B cell (primary cell): ENCODE results near the gene NOS1AP.

Source experiments
- EZH2 ChIP-seq: IDR thresholded peaks from 2 replicates; pipeline ENCODE4 v1.6.1; 2012; ENCODE audit warnings: borderline replicate concordance, low read depth, mild to moderate bottlenecking, moderate library complexity, low read length; ENCODE audit not compliant: insufficient read depth, poor library complexity, severe bottlenecking
- TF ChIP-seq, protein P1 (sequence below): fragments of 200-600 bp; IDR thresholded peaks from one replicate; pipeline ENCODE4 v1.8.0; 2022; ENCODE audit warnings: antibody characterized with exemption, mild to moderate bottlenecking

GRCh38 chr1:162083273-162083672 is 13.8 kb downstream of the NOS1AP start:
- TF ChIP-seq, protein P1, sequence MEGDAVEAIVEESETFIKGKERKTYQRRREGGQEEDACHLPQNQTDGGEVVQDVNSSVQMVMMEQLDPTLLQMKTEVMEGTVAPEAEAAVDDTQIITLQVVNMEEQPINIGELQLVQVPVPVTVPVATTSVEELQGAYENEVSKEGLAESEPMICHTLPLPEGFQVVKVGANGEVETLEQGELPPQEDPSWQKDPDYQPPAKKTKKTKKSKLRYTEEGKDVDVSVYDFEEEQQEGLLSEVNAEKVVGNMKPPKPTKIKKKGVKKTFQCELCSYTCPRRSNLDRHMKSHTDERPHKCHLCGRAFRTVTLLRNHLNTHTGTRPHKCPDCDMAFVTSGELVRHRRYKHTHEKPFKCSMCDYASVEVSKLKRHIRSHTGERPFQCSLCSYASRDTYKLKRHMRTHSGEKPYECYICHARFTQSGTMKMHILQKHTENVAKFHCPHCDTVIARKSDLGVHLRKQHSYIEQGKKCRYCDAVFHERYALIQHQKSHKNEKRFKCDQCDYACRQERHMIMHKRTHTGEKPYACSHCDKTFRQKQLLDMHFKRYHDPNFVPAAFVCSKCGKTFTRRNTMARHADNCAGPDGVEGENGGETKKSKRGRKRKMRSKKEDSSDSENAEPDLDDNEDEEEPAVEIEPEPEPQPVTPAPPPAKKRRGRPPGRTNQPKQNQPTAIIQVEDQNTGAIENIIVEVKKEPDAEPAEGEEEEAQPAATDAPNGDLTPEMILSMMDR: no peak
- TF ChIP-seq EZH2: no peak
